H9 (cell line): ENCODE measurements around the gene BSN. TPM values are rescaled to one million over a fixed set of nuclear protein-coding genes. Genes with fewer than 3 reads are reported as not detected.

Experiments
- DNase-seq: peaks from one replicate; pipeline ENCODE4 v3.0.0-alpha.2; 2017
- H2AFZ ChIP-seq: one replicate; pipeline ENCODE4 v1.6.1; 2013; ENCODE audit warnings: mild to moderate bottlenecking, low read length, control low read depth, moderate library complexity
- H2AK5ac ChIP-seq: 2 replicates; pipeline ENCODE4 v1.6.1; 2013; ENCODE audit warnings: low read length, control low read depth, mixed read lengths; ENCODE audit not compliant: insufficient read length
- H2BK120ac ChIP-seq: one replicate; pipeline ENCODE4 v1.6.1; 2013; ENCODE audit warnings: low read depth, mild to moderate bottlenecking, low read length, control low read depth, inconsistent platforms; ENCODE audit not compliant: poor library complexity, severe bottlenecking
- H2BK12ac ChIP-seq: 2 replicates; pipeline ENCODE4 v1.6.1; 2013; ENCODE audit warnings: low read length, control low read depth, mixed read lengths, low read depth; ENCODE audit not compliant: insufficient read length
- H2BK15ac ChIP-seq: 2 replicates; pipeline ENCODE4 v1.6.1; 2013; ENCODE audit warnings: low read depth, low read length, control low read depth
- H2BK20ac ChIP-seq: one replicate; pipeline ENCODE4 v1.6.1; 2013; ENCODE audit warnings: low read depth, mild to moderate bottlenecking, low read length, control low read depth, inconsistent platforms; ENCODE audit not compliant: poor library complexity, severe bottlenecking
- H2BK5ac ChIP-seq: 2 replicates; pipeline ENCODE4 v1.6.1; 2013; ENCODE audit warnings: low read length, control low read depth, mixed read lengths; ENCODE audit not compliant: insufficient read length
- H3K14ac ChIP-seq: 2 replicates; pipeline ENCODE4 v1.6.1; 2013; ENCODE audit warnings: low read length, control low read depth; ENCODE audit not compliant: insufficient read depth
- H3K18ac ChIP-seq: 2 replicates; pipeline ENCODE4 v1.6.1; 2013; ENCODE audit warnings: low read depth, mild to moderate bottlenecking, mixed read lengths, low read length, control low read depth; ENCODE audit not compliant: insufficient read length
- H3K23ac ChIP-seq: 2 replicates; pipeline ENCODE4 v1.6.1; 2013; ENCODE audit warnings: low read length, control low read depth, mixed read lengths, low read depth; ENCODE audit not compliant: insufficient read length
- H3K23me2 ChIP-seq: 2 replicates; pipeline ENCODE4 v1.6.1; 2013; ENCODE audit warnings: low read depth, mild to moderate bottlenecking, mixed read lengths, low read length, control low read depth; ENCODE audit not compliant: insufficient read length, poor library complexity, severe bottlenecking
- H3K27ac ChIP-seq: 2 replicates; pipeline ENCODE4 v1.5.1; 2013; ENCODE audit warnings: low read length, control low read depth, mixed read lengths, low read depth; ENCODE audit not compliant: insufficient read length
- H3K27me3 ChIP-seq: 2 replicates; pipeline ENCODE4 v1.6.1; 2013; ENCODE audit warnings: low read length, control low read depth, inconsistent platforms; ENCODE audit not compliant: insufficient read depth
- H3K4ac ChIP-seq: 2 replicates; pipeline ENCODE4 v1.6.1; 2013; ENCODE audit warnings: low read depth, mild to moderate bottlenecking, control low read depth, inconsistent platforms, low read length, moderate library complexity
- H3K4me1 ChIP-seq: 2 replicates; pipeline ENCODE4 v1.6.1; 2013; ENCODE audit warnings: low read length, control low read depth, inconsistent platforms; ENCODE audit not compliant: insufficient read depth
- H3K4me2 ChIP-seq: 2 replicates; pipeline ENCODE4 v1.6.1; 2013; ENCODE audit warnings: low read length, control low read depth, mixed read lengths; ENCODE audit not compliant: insufficient read length, insufficient read depth
- H3K56ac ChIP-seq: 2 replicates; pipeline ENCODE4 v1.6.1; 2013; ENCODE audit warnings: low read depth, mild to moderate bottlenecking, mixed read lengths, low read length, control low read depth; ENCODE audit not compliant: insufficient read length
- H3K79me1 ChIP-seq: 2 replicates; pipeline ENCODE4 v1.6.1; 2013; ENCODE audit warnings: low read depth, mild to moderate bottlenecking, moderate library complexity, low read length, control low read depth, inconsistent platforms; ENCODE audit not compliant: insufficient read depth, poor library complexity, severe bottlenecking
- H3K79me2 ChIP-seq: 2 replicates; pipeline ENCODE4 v1.6.1; 2013; ENCODE audit warnings: low read length, control low read depth, inconsistent platforms; ENCODE audit not compliant: insufficient read depth
- H3K9ac ChIP-seq: 2 replicates; pipeline ENCODE4 v1.6.1; 2013; ENCODE audit warnings: low read length, control low read depth, mixed read lengths; ENCODE audit not compliant: insufficient read length; ENCODE audit errors: extremely low read depth
- H3K9me3 ChIP-seq: one replicate; pipeline ENCODE4 v1.6.1; 2013; ENCODE audit warnings: low read depth, low read length, inconsistent platforms; ENCODE audit not compliant: control insufficient read depth
- H3T11ph ChIP-seq: one replicate; pipeline ENCODE4 v1.6.1; 2013; ENCODE audit warnings: mild to moderate bottlenecking, low read length, control low read depth, inconsistent platforms
- H4K20me1 ChIP-seq: one replicate; pipeline ENCODE4 v1.6.1; 2013; ENCODE audit not compliant: control insufficient read depth, insufficient read length, insufficient read depth
- H4K5ac ChIP-seq: 2 replicates; pipeline ENCODE4 v1.6.1; 2013; ENCODE audit warnings: low read depth, mild to moderate bottlenecking, mixed read lengths, low read length, control low read depth; ENCODE audit not compliant: insufficient read length
- H4K8ac ChIP-seq: replicated peaks from 2 replicates; pipeline ENCODE4 v1.6.1; 2013; ENCODE audit warnings: low read length, control low read depth, mixed read lengths, low read depth; ENCODE audit not compliant: insufficient read length
- H4K91ac ChIP-seq: 2 replicates; pipeline ENCODE4 v1.6.1; 2013; ENCODE audit warnings: low read depth, mild to moderate bottlenecking, moderate library complexity, mixed read lengths, low read length, control low read depth; ENCODE audit not compliant: insufficient read length
- H3K27ac Mint-ChIP-seq, 3 experiments: 2 replicates in 2 of 3; 3 replicates in 1 of 3; pipeline ENCODE4 v1.8.0; 2020 to 2021; ENCODE audit warnings: mixed read lengths in 3 of 3, mild to moderate bottlenecking in 1 of 3, moderate library complexity in 1 of 3
- H3K27me3 Mint-ChIP-seq: 2 replicates; pipeline ENCODE4 v1.8.0; 2021; ENCODE audit warnings: low read depth, mild to moderate bottlenecking, moderate library complexity, mixed read lengths
- H3K36me3 Mint-ChIP-seq, 3 experiments: 2 replicates in 2 of 3; 3 replicates in 1 of 3; pipeline ENCODE4 v1.8.0; 2020 to 2021; ENCODE audit warnings: low read depth in 3 of 3, mixed read lengths in 3 of 3; ENCODE audit not compliant: insufficient read depth in 1 of 3
- H3K4me1 Mint-ChIP-seq, 2 experiments: 2 replicates each; pipeline ENCODE4 v1.8.0; 2020; ENCODE audit warnings: mixed read lengths in 2 of 2
- H3K4me3 Mint-ChIP-seq, 2 experiments: 2 replicates in 1 of 2; 3 replicates in 1 of 2; pipeline ENCODE4 v1.8.0; 2020 to 2021; ENCODE audit warnings: mild to moderate bottlenecking in 2 of 2, mixed read lengths in 2 of 2, moderate library complexity in 1 of 2
- H3K9me3 Mint-ChIP-seq, 2 experiments: 2 replicates in 1 of 2; 3 replicates in 1 of 2; pipeline ENCODE4 v1.8.0; 2020; ENCODE audit warnings: mild to moderate bottlenecking in 2 of 2, mixed read lengths in 2 of 2, moderate library complexity in 1 of 2
- WGBS: extraction: QIAGEN DNeasy Blood & Tissue Kit; methylation state at CpG from one replicate; pipeline ENCODE4 v1.1.7; 2013; ENCODE audit warnings: missing lambda C conversion rate, low lambda C conversion rate, mixed read lengths; ENCODE audit not compliant: insufficient read length; ENCODE audit errors: extremely low coverage; 5-methylcytosine and 5-hydroxymethylcytosine counted together
- total RNA-seq: library from RNA; stranded (reverse); gene quantifications from 2 replicates; pipeline ENCODE4 v1.2.1, GENCODE V29; 2021
- TF ChIP-seq, protein P1 (sequence below): fragments of 200-600 bp; sonication (generic); conservative IDR thresholded peaks from 3 replicates; pipeline ENCODE4 v1.8.0; 2021; ENCODE audit warnings: antibody characterized with exemption, mild to moderate bottlenecking

Gene BSN
- total RNA-seq, 1 experiment from 2014 or later = 2.4 TPM

DNA sequence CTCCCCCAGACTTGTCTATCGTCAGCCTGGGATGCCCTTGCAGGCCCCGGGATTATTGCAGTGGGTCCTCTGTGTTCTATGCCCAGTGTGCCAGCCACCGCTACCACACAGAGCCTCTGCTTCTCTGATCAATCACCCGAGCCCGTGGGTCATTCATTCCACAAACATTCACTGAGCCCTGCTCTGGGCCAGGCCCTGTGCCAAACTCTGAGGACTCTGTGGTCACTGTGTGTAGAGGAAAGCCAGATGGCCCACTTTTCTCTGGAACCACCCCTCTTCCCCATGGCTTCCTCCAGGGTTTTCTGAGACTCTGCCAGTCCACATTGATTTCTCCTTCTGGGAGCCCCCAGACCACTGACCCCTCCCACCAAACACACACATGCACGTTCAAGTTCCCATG lies 55.5 kb downstream of the BSN start:
- Mint-ChIP-seq H3K36me3 (peaks cover 0 to 4% (median 2%) of the 10 kb centered on the region in 3 experiments; a peak in 3 of 7 replicates), H3K27ac (no peak overlapping the region), H3K9me3 (peaks cover 5 to 6% of the 10 kb centered on the region in 2 experiments; a peak in 3 of 5 replicates), H3K27me3 (no peaks in the 10 kb centered on the region), H3K4me3 (no peak overlapping the region), H3K4me1 (no peaks in the 10 kb centered on the region)
- Histone ChIP-seq H3K27me3 (no peaks in the 10 kb centered on the region), H2BK15ac (no peak overlapping the region), H3K14ac (no peak overlapping the region), H2AFZ (no peak overlapping the region), H3K9ac (no peak overlapping the region), H2BK20ac (no peak overlapping the region), H4K5ac (no peak overlapping the region), H3K23me2 (no peaks in the 10 kb centered on the region), H3K56ac (no peak overlapping the region), H2BK5ac (no peak overlapping the region), H4K8ac (no peak overlapping the region), H3K79me1 (no peaks in the 10 kb centered on the region), H3K27ac (no peak overlapping the region), H2AK5ac (no peak overlapping the region), H3T11ph (no peak overlapping the region), H4K20me1 (no peaks in the 10 kb centered on the region), H3K4ac (no peak overlapping the region), H2BK12ac (no peak overlapping the region), H3K23ac (no peak overlapping the region), H3K4me1 (no peaks in the 10 kb centered on the region), H3K9me3 (no peaks in the 10 kb centered on the region), H3K79me2 (no peaks in the 10 kb centered on the region), H3K4me2 (no peak overlapping the region), H4K91ac (no peak overlapping the region), H3K18ac (no peak overlapping the region), H2BK120ac (no peak overlapping the region)
- DNase-seq = no peak
- no CpG with 5 or more reads among the region's 6 CpGs for WGBS
- TF ChIP-seq, protein P1, sequence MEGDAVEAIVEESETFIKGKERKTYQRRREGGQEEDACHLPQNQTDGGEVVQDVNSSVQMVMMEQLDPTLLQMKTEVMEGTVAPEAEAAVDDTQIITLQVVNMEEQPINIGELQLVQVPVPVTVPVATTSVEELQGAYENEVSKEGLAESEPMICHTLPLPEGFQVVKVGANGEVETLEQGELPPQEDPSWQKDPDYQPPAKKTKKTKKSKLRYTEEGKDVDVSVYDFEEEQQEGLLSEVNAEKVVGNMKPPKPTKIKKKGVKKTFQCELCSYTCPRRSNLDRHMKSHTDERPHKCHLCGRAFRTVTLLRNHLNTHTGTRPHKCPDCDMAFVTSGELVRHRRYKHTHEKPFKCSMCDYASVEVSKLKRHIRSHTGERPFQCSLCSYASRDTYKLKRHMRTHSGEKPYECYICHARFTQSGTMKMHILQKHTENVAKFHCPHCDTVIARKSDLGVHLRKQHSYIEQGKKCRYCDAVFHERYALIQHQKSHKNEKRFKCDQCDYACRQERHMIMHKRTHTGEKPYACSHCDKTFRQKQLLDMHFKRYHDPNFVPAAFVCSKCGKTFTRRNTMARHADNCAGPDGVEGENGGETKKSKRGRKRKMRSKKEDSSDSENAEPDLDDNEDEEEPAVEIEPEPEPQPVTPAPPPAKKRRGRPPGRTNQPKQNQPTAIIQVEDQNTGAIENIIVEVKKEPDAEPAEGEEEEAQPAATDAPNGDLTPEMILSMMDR = no peak
